GM21619 (cell line): ENCODE results near the gene ERVFRD-1.
A peak's percentile ranks its signal among the peaks of the same experiment; 100 is the strongest.

ENCODE experiments used
- ATAC-seq: cut with Tn5 transposase; IDR thresholded peaks from one replicate; pipeline ENCODE4 v1.9.1; 2021; ENCODE audit not compliant: unreplicated experiment

The ERVFRD-1 gene

DNA sequence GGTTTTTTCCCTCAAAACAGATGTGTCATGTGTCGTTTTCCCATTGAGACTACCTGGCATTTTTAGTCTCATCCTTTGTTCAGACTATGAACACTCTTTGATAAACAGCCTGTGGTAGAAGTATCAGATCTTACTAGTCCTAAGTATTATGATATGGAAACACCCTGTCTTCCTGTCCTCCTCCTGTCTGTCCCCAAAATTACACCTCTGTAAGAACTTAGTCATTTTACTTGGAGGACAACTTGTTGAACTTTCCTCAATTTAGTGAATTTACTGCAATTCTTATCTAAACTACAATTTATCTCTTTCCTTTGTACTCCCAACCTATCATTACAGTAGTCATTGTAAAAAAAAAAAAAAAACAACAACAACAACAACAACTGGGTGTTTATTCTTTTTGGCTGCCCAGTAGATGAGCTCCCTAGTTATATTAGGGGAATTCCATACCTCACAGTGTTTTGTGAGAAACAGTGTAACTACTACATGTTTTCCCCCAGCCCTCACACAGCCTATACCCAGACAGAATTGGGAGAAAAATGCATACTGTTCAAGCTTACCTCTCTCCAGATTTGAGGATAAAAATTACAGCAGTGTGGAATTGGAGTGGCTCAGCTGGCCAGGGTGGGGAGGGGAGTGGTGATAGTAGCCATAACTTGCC lies 18.5 kb upstream of the ERVFRD-1 start:
- no peak for ATAC-seq

DNA sequence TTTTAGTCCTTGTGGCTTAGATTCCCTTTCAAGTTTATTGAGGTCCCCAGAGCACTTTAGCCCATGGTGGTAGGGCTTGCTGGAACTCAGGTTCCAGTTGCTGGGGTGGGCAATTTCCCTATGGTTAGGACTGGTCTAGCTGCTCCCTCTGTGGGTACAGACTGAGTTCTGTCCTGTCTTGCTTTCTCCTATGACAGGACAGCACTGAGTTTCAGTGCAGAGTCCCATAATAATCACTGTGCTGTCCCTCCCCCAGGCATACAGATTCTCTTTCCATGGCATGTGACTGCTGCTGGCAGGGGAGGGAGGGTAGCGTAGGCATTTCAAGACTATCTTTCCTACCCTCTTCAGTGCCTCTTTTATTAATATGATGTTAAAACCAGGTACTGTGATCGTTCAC lies 17.1 kb upstream of the ERVFRD-1 start:
- no peak for ATAC-seq

- no peak for ATAC-seq
These were observed 15.4 kb upstream of the ERVFRD-1 start for GRCh38 chr6:11126876-11127275.

GRCh38 chr6:11123978-11124377 lies 12.5 kb upstream of the ERVFRD-1 start:
- no peak for ATAC-seq

GRCh38 chr6:11122380-11122779 lies 10.9 kb upstream of the ERVFRD-1 start:
- ATAC-seq: no peak

GRCh38 chr6:11121851-11122250 lies 10.3 kb upstream of the ERVFRD-1 start:
- ATAC-seq: no peak

GRCh38 chr6:11120271-11121005 lies 8.9 kb upstream of the ERVFRD-1 start:
- no peak for ATAC-seq

DNA sequence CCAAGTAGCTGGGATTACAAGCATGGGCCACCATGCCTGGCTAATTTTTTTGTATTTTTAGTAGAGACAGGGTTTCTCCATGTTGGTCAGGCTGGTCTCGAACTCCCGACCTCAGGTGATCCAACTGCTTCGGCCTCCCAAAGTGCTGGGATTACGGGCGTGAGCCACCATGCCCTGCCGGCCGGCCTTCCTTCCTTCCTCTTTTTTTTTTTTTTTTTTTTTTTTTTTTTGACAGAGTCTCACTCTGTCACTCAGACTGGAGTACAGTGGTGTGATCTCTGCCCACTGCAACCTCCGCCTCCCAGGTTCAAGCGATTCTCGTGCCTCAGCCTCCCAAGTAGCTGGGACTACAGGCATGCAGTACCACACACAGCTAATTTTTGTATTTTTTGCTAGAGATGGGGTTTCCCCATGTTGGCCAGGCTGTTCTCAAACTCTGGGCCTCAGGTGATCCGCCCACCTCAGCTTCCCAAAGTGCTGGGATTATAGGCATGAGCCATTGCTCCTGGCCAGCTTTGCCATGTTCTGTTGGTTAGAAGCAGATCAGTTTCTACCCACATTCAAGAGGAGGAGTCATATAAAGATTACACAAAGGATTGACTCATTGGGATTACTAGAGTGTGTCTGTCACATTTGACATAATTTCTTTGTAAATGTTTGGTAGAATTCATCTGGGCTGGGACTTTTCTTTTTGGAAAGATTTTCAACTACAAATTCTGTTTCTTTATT lies 4.4 kb upstream of the ERVFRD-1 start:
- ATAC-seq: peak; percentile 64

DNA sequence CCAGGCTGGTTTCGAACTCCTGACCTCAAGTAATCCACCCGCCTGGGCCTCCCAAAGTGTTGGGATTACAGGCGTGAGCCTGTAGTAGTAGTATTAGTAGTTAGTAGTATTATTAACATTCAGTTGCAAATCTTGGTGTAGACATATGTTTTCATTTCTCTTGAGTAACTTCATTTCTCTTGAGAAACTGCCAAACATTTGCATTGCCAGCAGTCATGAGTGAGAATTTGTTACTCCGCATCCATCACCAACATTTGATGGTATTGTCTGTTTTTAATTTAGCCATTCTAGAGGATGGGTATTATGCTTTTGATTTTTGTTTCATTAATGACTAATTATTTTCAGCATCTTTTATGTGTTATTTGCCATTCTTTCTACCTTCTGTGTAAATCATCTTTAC lies 1.5 kb upstream of the ERVFRD-1 start:
- ATAC-seq: no peak

DNA sequence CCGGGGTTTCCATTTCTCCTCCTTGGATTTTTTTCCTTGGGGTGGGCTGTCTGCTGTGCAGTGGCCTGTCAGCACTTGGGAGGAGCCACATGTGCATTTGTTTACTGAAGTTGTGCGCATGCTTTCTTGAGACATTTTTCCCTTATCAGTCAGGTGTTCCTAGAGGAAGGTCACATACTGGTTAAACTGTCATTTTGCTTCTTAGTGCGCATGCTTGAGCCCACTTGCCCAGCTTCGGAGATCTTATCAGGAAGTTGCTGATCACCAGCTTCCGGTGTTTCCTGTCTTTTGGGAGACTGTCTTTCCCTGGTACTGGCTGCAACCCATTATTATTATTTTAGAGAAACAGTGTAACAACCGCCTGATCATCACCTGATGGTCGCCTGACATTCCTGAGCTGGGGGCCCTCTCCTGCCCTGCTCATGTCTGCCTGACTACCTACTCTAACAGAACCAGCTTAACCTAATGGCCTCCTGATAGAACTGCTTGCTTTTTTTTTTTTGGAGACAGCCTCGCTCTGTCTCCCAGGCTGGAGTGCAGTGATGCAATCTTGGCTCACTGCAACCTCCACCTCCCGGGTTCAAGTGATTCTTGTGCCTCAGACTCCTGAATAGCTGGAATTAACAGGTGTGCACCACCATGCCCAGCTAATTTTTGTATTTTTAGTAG lies 378 bp upstream of the ERVFRD-1 start:
- ATAC-seq: no peak

DNA sequence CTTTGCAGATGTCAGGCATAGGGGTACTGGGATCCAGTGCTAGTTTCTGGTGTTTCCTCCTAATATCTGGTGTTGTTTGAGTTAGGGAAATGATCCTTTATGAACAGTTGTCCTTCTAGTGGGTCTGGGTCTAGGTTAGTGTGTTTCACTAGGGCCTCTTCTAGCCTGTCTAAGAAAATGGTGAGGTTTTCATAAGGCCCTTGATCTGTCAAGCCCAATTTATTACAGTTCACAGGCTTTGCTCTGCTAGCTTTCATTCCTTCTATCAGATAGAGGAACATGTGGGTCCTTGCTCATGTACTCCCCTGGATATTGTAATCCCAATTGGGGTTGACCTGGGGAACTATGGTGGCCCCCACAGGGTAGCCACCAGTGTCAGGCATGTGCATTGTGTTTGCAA lies 2.8 kb downstream of the ERVFRD-1 start:
- no peak for ATAC-seq

DNA sequence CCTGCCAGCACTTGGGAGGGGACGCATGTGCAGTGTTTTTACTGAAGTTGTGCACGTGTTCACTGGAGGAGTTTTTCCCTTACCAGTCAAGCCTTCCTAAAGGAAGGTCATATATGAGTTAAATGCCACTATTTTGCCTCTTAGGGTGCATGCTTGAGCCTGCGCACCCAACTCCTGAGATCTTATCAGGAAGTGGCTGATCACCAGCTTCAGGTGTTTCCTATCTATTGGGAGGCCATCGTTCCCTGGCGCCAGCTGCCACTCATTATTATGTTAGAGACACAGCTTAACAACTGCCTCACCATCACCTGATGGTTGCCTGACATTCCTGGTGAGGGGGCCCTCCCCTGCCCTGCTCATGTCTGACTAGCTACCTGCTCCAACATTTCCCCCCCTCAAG lies 8.5 kb downstream of the ERVFRD-1 start:
- no peak for ATAC-seq

DNA sequence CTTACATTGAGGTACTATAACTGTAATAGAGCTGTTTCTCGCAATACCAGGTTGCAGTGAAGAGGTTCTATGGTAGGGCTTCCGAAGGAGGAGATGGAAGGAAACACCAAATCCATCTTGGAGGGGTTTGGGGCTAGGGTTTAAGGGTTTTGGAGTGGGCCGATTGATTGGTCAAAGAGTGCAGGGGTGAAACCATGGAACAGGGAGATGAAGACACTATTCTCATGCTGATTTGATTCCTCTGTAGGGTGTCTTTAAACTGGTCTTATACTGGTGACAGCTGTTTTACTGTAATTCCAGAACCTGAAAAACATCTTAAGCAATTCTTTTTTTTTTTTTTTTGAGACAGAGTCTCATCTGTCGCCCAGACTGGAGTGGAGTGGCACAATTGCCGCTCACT lies 10.1 kb downstream of the ERVFRD-1 start:
- no peak for ATAC-seq

DNA sequence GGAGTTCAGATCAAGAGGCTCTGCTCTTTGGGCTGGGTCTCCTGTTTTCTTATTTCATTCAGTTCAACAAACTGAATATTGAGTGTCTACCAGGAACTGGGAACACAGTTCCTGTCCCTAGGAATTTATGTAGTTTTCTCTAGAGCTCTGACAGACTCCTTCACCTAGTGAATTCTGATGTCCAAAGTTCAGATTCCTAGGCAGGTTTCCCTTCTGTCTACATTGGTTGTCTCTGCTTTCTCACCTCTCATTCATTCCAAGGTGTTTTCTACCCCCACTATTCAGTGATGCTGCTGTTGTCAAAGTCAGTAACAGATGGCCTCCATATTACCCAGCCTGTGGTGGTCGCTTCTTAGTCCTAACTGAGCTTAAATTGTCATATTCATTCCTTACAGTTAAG lies 13.5 kb downstream of the ERVFRD-1 start:
- no peak for ATAC-seq

DNA sequence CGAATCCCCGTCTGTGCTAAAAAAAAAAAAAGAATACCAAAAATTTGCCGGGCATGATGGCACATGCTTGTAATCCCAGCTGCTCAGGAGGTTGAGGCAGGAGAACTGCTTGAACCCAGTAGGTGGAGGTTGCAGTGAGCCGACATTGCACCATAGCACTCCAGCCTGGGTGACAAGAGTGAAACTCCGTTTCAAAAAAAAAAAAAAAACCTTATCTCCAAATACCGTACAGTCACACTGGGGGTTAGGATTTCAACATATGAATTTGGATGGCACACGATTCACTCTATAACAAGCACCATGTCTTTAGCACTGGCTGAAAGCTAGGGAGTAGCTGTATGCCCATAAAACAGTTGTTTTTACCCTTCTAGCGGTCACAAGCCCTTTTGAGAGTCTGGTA lies 14.0 kb downstream of the ERVFRD-1 start:
- no peak for ATAC-seq

- no peak for ATAC-seq
These were observed 15.4 kb downstream of the ERVFRD-1 start for GRCh38 chr6:11096109-11096508.

GRCh38 chr6:11094941-11095340 lies 16.6 kb downstream of the ERVFRD-1 start:
- ATAC-seq: no peak

GRCh38 chr6:11094411-11094851 lies 17.1 kb downstream of the ERVFRD-1 start:
- ATAC-seq: peak; percentile 35

GRCh38 chr6:11093626-11094410 lies 17.7 kb downstream of the ERVFRD-1 start, which contains the start of gene SMIM13:
TSS of gene SMIM13 (plus strand) at chr6:11093834. CDS start at chr6:11094314, 480 bp downstream.
- peak; percentile 86 for ATAC-seq

- peak; percentile 12 for ATAC-seq
These were observed 18.2 kb downstream of the ERVFRD-1 start for GRCh38 chr6:11093376-11093625.
